CD4-positive, alpha-beta T cell (primary cell): ENCODE measurements around the gene RAD51B. TPM values are rescaled to one million over a fixed set of nuclear protein-coding genes. Genes with fewer than 3 reads are reported as not detected.

Source experiments
- ATAC-seq: fragments of 200-7000 bp; cut with Tn5 transposase; one replicate; pipeline ENCODE4 v1.10.0; 2022; ENCODE audit warnings: mild to moderate bottlenecking; ENCODE audit not compliant: poor library complexity
- CTCF ChIA-PET: fragments of 350-600 bp; sonication (Branson Sonifier 250); formaldehyde crosslinking; loops from one replicate; lab custom pipeline; 2021; ENCODE audit warnings: antibody characterized with exemption, inconsistent platforms; lab: Charles Lee
- POLR2A ChIA-PET: fragments of 350-600 bp; sonication (Branson Sonifier 250); formaldehyde crosslinking; loops from one replicate; lab custom pipeline; 2021; ENCODE audit warnings: antibody characterized with exemption, inconsistent platforms; lab: Charles Lee
- DNase-seq, 14 experiments: peaks; one replicate each; pipeline ENCODE4 v3.0.0-alpha.2; 2013 to 2020; ENCODE audit warnings: mixed read lengths in 2 of 14
- H3K27ac ChIP-seq, 2 donors: one replicate each; pipeline versions ENCODE4 v1.5.1 to v1.7.0; 2013; ENCODE audit warnings: low read length in 2 of 2, low read depth in 1 of 2, mild to moderate bottlenecking in 1 of 2
- H3K27me3 ChIP-seq, 2 experiments: 1 replicate in 1 of 2; 2 replicates in 1 of 2; pipeline versions ENCODE4 v1.6.1 to v1.7.0; 2013; ENCODE audit warnings: low read length in 2 of 2, control low read depth in 1 of 2, mild to moderate bottlenecking in 1 of 2, moderate library complexity in 1 of 2; ENCODE audit not compliant: insufficient read depth in 2 of 2, control insufficient read depth in 1 of 2
- H3K36me3 ChIP-seq: one replicate; pipeline ENCODE4 v1.6.1; 2013; ENCODE audit warnings: low read length, control low read depth; ENCODE audit not compliant: insufficient read depth
- H3K4me1 ChIP-seq: one replicate; pipeline ENCODE4 v1.6.1; 2013; ENCODE audit warnings: low read length, control low read depth; ENCODE audit not compliant: insufficient read depth
- H3K4me3 ChIP-seq: one replicate; pipeline ENCODE4 v1.5.1; 2013; ENCODE audit warnings: mild to moderate bottlenecking, low read length, moderate library complexity
- H3K9me3 ChIP-seq, 2 experiments: 1 replicate in 1 of 2; 2 replicates in 1 of 2; pipeline versions ENCODE4 v1.6.1 to v1.7.0; 2013; ENCODE audit warnings: low read length in 2 of 2, mild to moderate bottlenecking in 2 of 2, control low read depth in 1 of 2, moderate library complexity in 1 of 2; ENCODE audit not compliant: control insufficient read depth in 1 of 2, insufficient read depth in 1 of 2
- H3K27ac Mint-ChIP-seq: one replicate; pipeline ENCODE4 v1.8.0; 2020; ENCODE audit warnings: mixed read lengths
- H3K27me3 Mint-ChIP-seq: one replicate; pipeline ENCODE4 v1.8.0; 2021; ENCODE audit warnings: mixed read lengths
- H3K36me3 Mint-ChIP-seq: one replicate; pipeline ENCODE4 v1.8.0; 2021; ENCODE audit warnings: low read depth, mixed read lengths
- H3K4me1 Mint-ChIP-seq: one replicate; pipeline ENCODE4 v1.8.0; 2021; ENCODE audit warnings: low read depth, mixed read lengths
- H3K4me3 Mint-ChIP-seq: one replicate; pipeline ENCODE4 v1.8.0; 2020; ENCODE audit warnings: mild to moderate bottlenecking, mixed read lengths
- H3K9me3 Mint-ChIP-seq: one replicate; pipeline ENCODE4 v1.8.0; 2020; ENCODE audit warnings: mixed read lengths
- CTCF ChIP-seq: fragments of 200-600 bp; IDR thresholded peaks from one replicate; pipeline ENCODE4 v1.8.0; 2022; ENCODE audit warnings: antibody characterized with exemption, mild to moderate bottlenecking
- intact Hi-C, 2 experiments: fragments of 100-400 bp; cut with DNase I in 1 of 2; cut with micrococcal nuclease in 1 of 2; formaldehyde crosslinking; loops; one replicate each; pipeline versions ENCODE4 v1.15.1 to v1.9.0; 2023 to 2025; cut with DNase I, micrococcal nuclease
- total RNA-seq, 174 experiments: library from RNA in 2 of 174; stranded (reverse) in 2 of 174; gene quantifications; one replicate each; pipeline ENCODE4 v1.2.3 and lab custom pipeline; 2021 to 2026

Gene RAD51B
- total RNA-seq, 2 experiments from 2014 or later, result 18.4 to 20.0 TPM

- Mint-ChIP-seq H3K36me3 (peaks cover 36% of the 10 kb centered on the region), H3K4me3 (no peak overlapping the region), H3K4me1 (no peaks in the 10 kb centered on the region), H3K9me3 (peaks cover 17% of the 10 kb centered on the region), H3K27me3 (no peaks in the 10 kb centered on the region), H3K27ac (no peak overlapping the region)
- H3K4me1 ChIP-seq, result no peaks in the 10 kb centered on the region
- no peaks in the 10 kb centered on the region for H3K27me3 ChIP-seq
- CTCF ChIA-PET, result no interaction called here
- no peak for DNase-seq
- POLR2A ChIA-PET, result no interaction called here
- no peak overlapping the region for H3K27ac ChIP-seq
- intact Hi-C loops, result no loop called here
- no peak for ATAC-seq
- TF ChIP-seq CTCF, result no peak
- no peaks in the 10 kb centered on the region for H3K36me3 ChIP-seq
- H3K9me3 ChIP-seq, result peaks cover 5 to 24% of the 10 kb centered on the region in 2 experiments
- no peak overlapping the region for H3K4me3 ChIP-seq
Observed at GRCh38 chr14:68074765-68075381, 255.3 kb downstream of the RAD51B start.

- H3K36me3 Mint-ChIP-seq, result peaks cover 30% of the 10 kb centered on the region
- DNase-seq (no peak), ATAC-seq (no peak)
- H3K4me1 Mint-ChIP-seq, result no peaks in the 10 kb centered on the region
- TF ChIP-seq CTCF, result no peak
- H3K9me3 Mint-ChIP-seq, result peaks cover 14% of the 10 kb centered on the region
- ChIA-PET POLR2A (no interaction called here), CTCF (no interaction called here)
- no peak overlapping the region for H3K27ac Mint-ChIP-seq
- Histone ChIP-seq H3K4me1 (no peaks in the 10 kb centered on the region), H3K27ac (no peak overlapping the region), H3K27me3 (no peaks in the 10 kb centered on the region), H3K4me3 (no peak overlapping the region), H3K36me3 (no peaks in the 10 kb centered on the region), H3K9me3 (peaks cover 5 to 18% of the 10 kb centered on the region in 2 experiments)
- no peaks in the 10 kb centered on the region for H3K27me3 Mint-ChIP-seq
- no peak overlapping the region for H3K4me3 Mint-ChIP-seq
- intact Hi-C loops, result no loop called here
Observed at GRCh38 chr14:68075382-68076029, 255.9 kb downstream of the RAD51B start.

GRCh38 chr14:68076451-68076850, 256.9 kb downstream of the RAD51B start:
- ChIA-PET POLR2A (no interaction called here), CTCF (no interaction called here)
- TF ChIP-seq CTCF, result no peak
- no peak overlapping the region for H3K4me3 ChIP-seq
- intact Hi-C loops, result no loop called here
- no peak for DNase-seq
- Mint-ChIP-seq H3K4me3 (no peak overlapping the region), H3K4me1 (no peaks in the 10 kb centered on the region), H3K27me3 (no peaks in the 10 kb centered on the region), H3K36me3 (peaks cover 21% of the 10 kb centered on the region), H3K9me3 (peaks cover 14% of the 10 kb centered on the region), H3K27ac (no peak overlapping the region)
- H3K4me1 ChIP-seq, result no peaks in the 10 kb centered on the region
- H3K27me3 ChIP-seq, result no peaks in the 10 kb centered on the region
- H3K9me3 ChIP-seq, result peaks cover 5 to 14% of the 10 kb centered on the region in 2 experiments
- H3K36me3 ChIP-seq, result no peaks in the 10 kb centered on the region
- ATAC-seq, result no peak
- no peak overlapping the region for H3K27ac ChIP-seq
